CD4-positive, alpha-beta T cell (primary cell): ENCODE data around the gene EML6. TPM values are rescaled to one million over a fixed set of nuclear protein-coding genes. Genes with fewer than 3 reads are reported as not detected.

Experiments used
- ATAC-seq: fragments of 200-7000 bp; cut with Tn5 transposase; one replicate; pipeline ENCODE4 v1.10.0; 2022; ENCODE audit warnings: mild to moderate bottlenecking; ENCODE audit not compliant: poor library complexity
- CTCF ChIA-PET: fragments of 350-600 bp; sonication (Branson Sonifier 250); formaldehyde crosslinking; loops from one replicate; lab custom pipeline; 2021; ENCODE audit warnings: antibody characterized with exemption, inconsistent platforms; lab: Charles Lee
- POLR2A ChIA-PET: fragments of 350-600 bp; sonication (Branson Sonifier 250); formaldehyde crosslinking; loops from one replicate; lab custom pipeline; 2021; ENCODE audit warnings: antibody characterized with exemption, inconsistent platforms; lab: Charles Lee
- DNase-seq, 14 experiments: peaks; one replicate each; pipeline ENCODE4 v3.0.0-alpha.2; 2013 to 2020; ENCODE audit warnings: mixed read lengths in 2 of 14
- H3K27ac ChIP-seq, 2 donors: one replicate each; pipeline versions ENCODE4 v1.5.1 to v1.7.0; 2013; ENCODE audit warnings: low read length in 2 of 2, low read depth in 1 of 2, mild to moderate bottlenecking in 1 of 2
- H3K27me3 ChIP-seq, 2 experiments: 1 replicate in 1 of 2; 2 replicates in 1 of 2; pipeline versions ENCODE4 v1.6.1 to v1.7.0; 2013; ENCODE audit warnings: low read length in 2 of 2, control low read depth in 1 of 2, mild to moderate bottlenecking in 1 of 2, moderate library complexity in 1 of 2; ENCODE audit not compliant: insufficient read depth in 2 of 2, control insufficient read depth in 1 of 2
- H3K36me3 ChIP-seq: one replicate; pipeline ENCODE4 v1.6.1; 2013; ENCODE audit warnings: low read length, control low read depth; ENCODE audit not compliant: insufficient read depth
- H3K4me1 ChIP-seq: one replicate; pipeline ENCODE4 v1.6.1; 2013; ENCODE audit warnings: low read length, control low read depth; ENCODE audit not compliant: insufficient read depth
- H3K4me3 ChIP-seq: one replicate; pipeline ENCODE4 v1.5.1; 2013; ENCODE audit warnings: mild to moderate bottlenecking, low read length, moderate library complexity
- H3K9me3 ChIP-seq, 2 experiments: 1 replicate in 1 of 2; 2 replicates in 1 of 2; pipeline versions ENCODE4 v1.6.1 to v1.7.0; 2013; ENCODE audit warnings: low read length in 2 of 2, mild to moderate bottlenecking in 2 of 2, control low read depth in 1 of 2, moderate library complexity in 1 of 2; ENCODE audit not compliant: control insufficient read depth in 1 of 2, insufficient read depth in 1 of 2
- H3K27ac Mint-ChIP-seq: one replicate; pipeline ENCODE4 v1.8.0; 2020; ENCODE audit warnings: mixed read lengths
- H3K27me3 Mint-ChIP-seq: one replicate; pipeline ENCODE4 v1.8.0; 2021; ENCODE audit warnings: mixed read lengths
- H3K36me3 Mint-ChIP-seq: one replicate; pipeline ENCODE4 v1.8.0; 2021; ENCODE audit warnings: low read depth, mixed read lengths
- H3K4me1 Mint-ChIP-seq: one replicate; pipeline ENCODE4 v1.8.0; 2021; ENCODE audit warnings: low read depth, mixed read lengths
- H3K4me3 Mint-ChIP-seq: one replicate; pipeline ENCODE4 v1.8.0; 2020; ENCODE audit warnings: mild to moderate bottlenecking, mixed read lengths
- H3K9me3 Mint-ChIP-seq: one replicate; pipeline ENCODE4 v1.8.0; 2020; ENCODE audit warnings: mixed read lengths
- intact Hi-C, 2 experiments: fragments of 100-400 bp; cut with DNase I in 1 of 2; cut with micrococcal nuclease in 1 of 2; formaldehyde crosslinking; loops; one replicate each; pipeline versions ENCODE4 v1.15.1 to v1.9.0; 2023 to 2025; cut with DNase I, micrococcal nuclease
- total RNA-seq, 174 experiments: library from RNA in 2 of 174; stranded (reverse) in 2 of 174; gene quantifications; one replicate each; pipeline ENCODE4 v1.2.3 and lab custom pipeline; 2021 to 2026
- TF ChIP-seq, protein P1 (sequence below): fragments of 200-600 bp; IDR thresholded peaks from one replicate; pipeline ENCODE4 v1.8.0; 2022; ENCODE audit warnings: antibody characterized with exemption, mild to moderate bottlenecking

EML6 gene
- total RNA-seq, 2 experiments from 2014 or later, result 0.22 to 0.34 TPM

DNA sequence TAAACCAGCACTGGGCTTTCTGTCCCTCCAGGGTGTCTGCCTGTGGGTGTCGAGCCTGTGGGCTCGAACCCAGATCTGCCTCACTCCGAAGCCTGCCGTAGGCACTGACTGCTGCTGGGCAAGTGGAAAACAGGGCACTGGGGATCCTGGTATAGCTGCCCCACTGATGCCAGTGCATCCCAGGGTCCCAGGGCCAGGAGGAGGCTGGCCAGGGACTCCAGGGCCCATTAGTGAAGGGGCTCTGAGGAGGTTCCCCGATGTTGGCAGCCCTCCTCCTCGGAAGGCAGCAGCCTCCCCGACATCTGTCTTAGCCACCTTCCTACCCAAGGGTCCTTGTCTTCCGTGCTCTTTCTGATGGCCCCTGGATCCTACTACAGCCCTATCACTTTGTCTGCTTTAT, 230.7 kb downstream of the EML6 start:
- Mint-ChIP-seq H3K4me1 (no peaks in the 10 kb centered on the region), H3K9me3 (no peaks in the 10 kb centered on the region), H3K27me3 (no peaks in the 10 kb centered on the region), H3K36me3 (no peaks in the 10 kb centered on the region), H3K27ac (no peak overlapping the region), H3K4me3 (no peak overlapping the region)
- H3K4me3 ChIP-seq, result no peak overlapping the region
- no peaks in the 10 kb centered on the region for H3K9me3 ChIP-seq
- TF ChIP-seq, protein P1, sequence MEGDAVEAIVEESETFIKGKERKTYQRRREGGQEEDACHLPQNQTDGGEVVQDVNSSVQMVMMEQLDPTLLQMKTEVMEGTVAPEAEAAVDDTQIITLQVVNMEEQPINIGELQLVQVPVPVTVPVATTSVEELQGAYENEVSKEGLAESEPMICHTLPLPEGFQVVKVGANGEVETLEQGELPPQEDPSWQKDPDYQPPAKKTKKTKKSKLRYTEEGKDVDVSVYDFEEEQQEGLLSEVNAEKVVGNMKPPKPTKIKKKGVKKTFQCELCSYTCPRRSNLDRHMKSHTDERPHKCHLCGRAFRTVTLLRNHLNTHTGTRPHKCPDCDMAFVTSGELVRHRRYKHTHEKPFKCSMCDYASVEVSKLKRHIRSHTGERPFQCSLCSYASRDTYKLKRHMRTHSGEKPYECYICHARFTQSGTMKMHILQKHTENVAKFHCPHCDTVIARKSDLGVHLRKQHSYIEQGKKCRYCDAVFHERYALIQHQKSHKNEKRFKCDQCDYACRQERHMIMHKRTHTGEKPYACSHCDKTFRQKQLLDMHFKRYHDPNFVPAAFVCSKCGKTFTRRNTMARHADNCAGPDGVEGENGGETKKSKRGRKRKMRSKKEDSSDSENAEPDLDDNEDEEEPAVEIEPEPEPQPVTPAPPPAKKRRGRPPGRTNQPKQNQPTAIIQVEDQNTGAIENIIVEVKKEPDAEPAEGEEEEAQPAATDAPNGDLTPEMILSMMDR, result no peak
- H3K27ac ChIP-seq, result no peak overlapping the region
- POLR2A ChIA-PET, result no interaction called here
- H3K27me3 ChIP-seq, result no peaks in the 10 kb centered on the region
- no peaks in the 10 kb centered on the region for H3K36me3 ChIP-seq
- intact Hi-C loops, result no loop called here
- ATAC-seq (no peak), DNase-seq (no peak)
- H3K4me1 ChIP-seq, result no peaks in the 10 kb centered on the region
- CTCF ChIA-PET, result no interaction called here

DNA sequence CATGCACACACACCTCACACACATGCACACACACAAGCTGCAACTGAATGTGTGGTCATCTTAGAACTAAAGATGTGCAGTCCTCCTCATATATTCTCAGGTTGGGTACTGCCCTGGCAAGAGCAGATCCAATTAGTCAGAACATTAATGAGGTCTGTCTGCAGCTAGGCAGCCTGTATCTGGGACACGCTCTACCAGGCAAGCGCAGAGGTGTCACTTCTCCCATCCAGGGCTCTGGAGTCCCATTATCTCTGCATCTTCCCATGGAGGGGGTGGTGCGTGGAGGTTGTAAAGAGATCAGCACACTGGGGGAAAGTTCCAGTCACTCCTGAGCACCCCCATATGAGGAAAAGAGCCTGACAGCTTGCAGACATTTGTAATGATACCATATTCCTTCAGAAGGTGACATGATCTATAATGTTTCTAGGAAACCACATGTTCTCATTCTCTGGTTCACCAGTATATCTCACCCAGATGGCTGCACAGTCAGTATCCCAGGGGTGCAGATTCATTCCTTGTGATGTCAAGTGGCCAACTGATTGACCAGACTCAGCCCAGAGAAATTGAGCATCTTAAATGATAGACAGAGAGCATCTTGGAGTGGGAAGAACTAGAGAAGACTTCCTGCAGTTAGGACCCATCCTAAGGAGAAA, 231.4 kb downstream of the EML6 start:
- Mint-ChIP-seq H3K27me3 (no peaks in the 10 kb centered on the region), H3K4me3 (no peak overlapping the region), H3K9me3 (no peaks in the 10 kb centered on the region), H3K36me3 (no peaks in the 10 kb centered on the region), H3K27ac (no peak overlapping the region), H3K4me1 (no peaks in the 10 kb centered on the region)
- Histone ChIP-seq H3K36me3 (no peaks in the 10 kb centered on the region), H3K27ac (no peak overlapping the region), H3K4me3 (no peak overlapping the region), H3K9me3 (no peaks in the 10 kb centered on the region), H3K4me1 (no peaks in the 10 kb centered on the region), H3K27me3 (no peaks in the 10 kb centered on the region)
- ATAC-seq (no peak), DNase-seq (no peak)
- TF ChIP-seq, protein P1, result no peak
- ChIA-PET POLR2A (interaction anchor here (1.0 kb wide), 1 partner anchor 25 kb away, joined by 3 read pairs; no protein-coding TSS in a partner anchor), CTCF (no interaction called here)
- intact Hi-C loops, result no loop called here

DNA sequence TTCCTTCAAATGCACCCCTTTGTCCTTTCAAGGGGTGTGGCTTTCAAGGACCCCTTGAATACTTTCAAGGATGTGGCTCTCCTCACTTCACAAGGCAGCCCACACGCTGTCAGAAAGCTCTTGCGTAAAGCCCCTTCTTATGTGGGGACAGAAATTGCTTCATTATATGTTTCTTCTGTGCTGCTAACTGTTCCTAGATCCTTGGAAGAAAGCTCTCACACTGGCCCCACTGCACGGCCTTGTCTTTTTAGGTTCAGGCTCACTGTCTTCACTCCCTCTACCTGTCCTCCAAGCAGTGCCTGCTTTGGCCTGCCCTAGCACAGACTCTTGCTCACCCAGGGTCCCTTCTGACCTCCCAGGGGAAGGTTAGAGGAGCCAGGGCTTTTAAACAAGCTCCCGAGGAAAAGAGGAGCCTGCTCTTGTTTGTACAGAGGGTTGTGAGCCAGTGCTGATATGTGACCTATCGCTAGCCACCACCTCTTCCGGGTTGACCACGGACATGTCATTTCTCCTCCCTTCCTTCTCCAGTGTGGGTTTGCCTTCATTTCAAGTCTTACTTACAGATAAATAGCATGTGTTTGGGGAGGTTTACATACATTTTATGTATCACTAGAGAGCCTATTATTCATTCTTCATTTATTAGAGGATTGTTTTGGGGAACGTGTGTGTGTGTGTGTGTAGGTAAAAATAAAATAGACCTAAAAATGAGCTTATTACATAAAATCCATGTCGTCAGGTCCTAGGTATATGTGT, 232.1 kb downstream of the EML6 start:
- ATAC-seq, result no peak
- TF ChIP-seq, protein P1, result no peak
- intact Hi-C loops, result no loop called here
- Mint-ChIP-seq H3K27me3 (no peaks in the 10 kb centered on the region), H3K4me3 (no peak overlapping the region), H3K4me1 (peaks cover under 1% of the 10 kb centered on the region), H3K9me3 (no peaks in the 10 kb centered on the region), H3K27ac (no peak overlapping the region), H3K36me3 (no peaks in the 10 kb centered on the region)
- POLR2A ChIA-PET, result interaction anchor here (1.0 kb wide), 1 partner anchor 24 kb away, joined by 3 read pairs; no protein-coding TSS in a partner anchor
- CTCF ChIA-PET, result no interaction called here
- Histone ChIP-seq H3K4me3 (no peak overlapping the region), H3K27ac (no peak overlapping the region), H3K27me3 (no peaks in the 10 kb centered on the region), H3K4me1 (no peaks in the 10 kb centered on the region), H3K9me3 (no peaks in the 10 kb centered on the region), H3K36me3 (no peaks in the 10 kb centered on the region)
- DNase-seq, result no peak
